Right lobe of liver (tissue), 4 donors: Measurements from ENCODE around the gene RUBCN.
"Not testable (repeated sequence)": the region's sequence is repeated elsewhere in the genome, so short reads cannot be mapped to it uniquely, and the experiment has no call there.

ENCODE experiments used
- CTCF ChIP-seq, 4 donors: fragments of 200-600 bp in 3 of 4; fragments of 450-650 bp in 1 of 4; IDR thresholded peaks; one replicate each; pipeline versions ENCODE4 v1.5.1 to v1.8.0; 2016 to 2022; ENCODE audit warnings: antibody characterized with exemption in 4 of 4, mild to moderate bottlenecking in 2 of 4
- POLR2A ChIP-seq: fragments of 450-650 bp; IDR thresholded peaks from one replicate; pipeline ENCODE4 v1.6.1; 2017; ENCODE audit warnings: antibody characterized with exemption, mild to moderate bottlenecking
- donor health status: DM: no; HTN: no; CAD: no.
- donor health status: DM: no; HTN: no; CAD: no.
- donor health status: DM: no; HTN: yes; CAD: no.

GRCh38 chr3:197656960-197657359 lies 79.7 kb downstream of the RUBCN start:
- not testable (repeated sequence) for TF ChIP-seq POLR2A; CTCF (IDR thresholded peaks at IDR 0.05)
